ENCODE data around the gene ZMIZ1.

Gene ZMIZ1

DNA sequence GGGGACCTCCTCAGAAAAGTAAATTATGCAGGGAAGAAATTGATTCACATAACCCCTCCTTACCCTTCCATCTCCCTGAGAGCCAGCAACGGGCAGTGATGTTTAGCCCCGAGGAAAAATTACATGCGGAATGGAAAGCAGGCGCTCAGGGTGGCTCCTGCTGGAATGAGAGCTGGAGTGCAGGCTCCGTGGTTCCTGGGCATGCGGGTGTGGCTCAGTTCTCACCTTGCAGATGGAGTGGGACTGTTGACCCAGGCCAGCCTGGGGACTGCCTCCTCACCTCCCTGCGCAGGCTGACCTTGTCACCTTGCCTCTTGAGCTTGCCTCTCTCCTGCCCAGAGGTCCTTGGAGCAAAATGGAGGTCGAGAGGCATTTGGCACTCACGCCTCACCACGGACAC, 195.2 kb downstream of the ZMIZ1 start:
- no peak overlapping the region for H2BK5ac ChIP-seq (ENCODE audit: low read depth, low read length, poor library complexity, severe bottlenecking)
- peaks cover 37% of the 10 kb centered on the region for H3K79me1 ChIP-seq (replicated peaks; ENCODE audit: low read length, poor library complexity, severe bottlenecking)

DNA sequence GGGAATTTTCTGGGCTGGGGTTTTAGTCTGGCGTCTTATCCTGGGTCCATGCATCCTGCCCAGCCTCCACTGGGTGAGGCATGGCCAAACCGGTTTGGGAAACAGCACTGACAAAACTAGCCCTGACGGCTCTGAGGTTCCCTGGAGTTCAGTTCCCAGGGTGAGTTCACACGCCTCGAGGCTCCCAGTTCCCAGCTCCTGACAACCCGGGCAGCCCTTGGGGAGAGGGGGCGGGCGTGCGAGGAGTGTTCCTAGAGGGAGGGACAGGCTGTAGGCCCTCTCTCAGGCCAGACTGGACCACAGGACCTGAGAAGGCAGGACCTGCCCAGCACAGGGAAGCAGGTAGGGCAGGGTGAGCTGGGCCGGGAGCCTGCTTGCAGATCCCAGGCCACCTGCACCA, 196.2 kb downstream of the ZMIZ1 start:
- H2BK15ac ChIP-seq (ENCODE audit: low read depth, poor library complexity, severe bottlenecking): no peak overlapping the region
- no peak overlapping the region for H3K27ac ChIP-seq (ENCODE audit: low read length, poor library complexity, severe bottlenecking)
- no peaks in the 10 kb centered on the region for H3K9me3 ChIP-seq (ENCODE audit: control insufficient read depth, low read length)
- H3K18ac ChIP-seq (ENCODE audit: low read depth in 1 of 2, low read length in 2 of 2): peak overlapping the region; percentile 52 to 94
- H4K8ac ChIP-seq (ENCODE audit: low read length): peak overlapping the region; percentile 43
- peaks cover 62% of the 10 kb centered on the region for H3K4me1 ChIP-seq (ENCODE audit: control insufficient read depth, insufficient read depth, low read depth, low read length)
- peak overlapping the region; percentile 82 for H4K91ac ChIP-seq (ENCODE audit: low read length)
- peak overlapping the region; percentile 55 to 59 for H3K4ac ChIP-seq (ENCODE audit: low read depth in 1 of 2, low read length in 2 of 2)
- DNase-seq: peak; percentile 42
- H3K27me3 ChIP-seq (ENCODE audit: control insufficient read depth in 1 of 2, insufficient read depth in 1 of 2, low read length in 2 of 2): no peaks in the 10 kb centered on the region
- WGBS: 78% methylated on average over 10 of the region's 10 CpGs
- no peak overlapping the region for H2BK5ac ChIP-seq (ENCODE audit: low read depth, low read length, poor library complexity, severe bottlenecking)
- no peak overlapping the region for H2AK5ac ChIP-seq (ENCODE audit: low read length, severe bottlenecking)
- H3K4me2 ChIP-seq (ENCODE audit: low read length, poor library complexity, severe bottlenecking): no peak overlapping the region
- H3K4me3 ChIP-seq (ENCODE audit: insufficient read depth in 1 of 2, low read depth in 1 of 2, low read length in 2 of 2): no peak overlapping the region
- peak overlapping the region; percentile 84 to 93 for H2BK12ac ChIP-seq (ENCODE audit: low read length in 2 of 2)
- peaks cover 37% of the 10 kb centered on the region for H3K79me1 ChIP-seq (replicated peaks; ENCODE audit: low read length, poor library complexity, severe bottlenecking)
- peak overlapping the region in 1 of 2 experiments; percentile 89 for H3K14ac ChIP-seq (ENCODE audit: low read length in 2 of 2)
- peaks cover 38 to 70% of the 10 kb centered on the region in 2 experiments for H3K36me3 ChIP-seq (ENCODE audit: control insufficient read depth in 1 of 2, insufficient read depth in 2 of 2, low read depth in 1 of 2, low read length in 2 of 2)
- peak overlapping the region; percentile 46 to 67 for H3K23ac ChIP-seq (ENCODE audit: low read length in 2 of 2)
- H2AFZ ChIP-seq (ENCODE audit: low read depth, low read length): no peak overlapping the region
- H2BK120ac ChIP-seq (ENCODE audit: low read depth, low read length): no peak overlapping the region
- no peak overlapping the region for H3K9ac ChIP-seq (ENCODE audit: low read length)

More for the DNA sequence above, 195.2 kb downstream of the ZMIZ1 start:
- Histone ChIP-seq H2BK15ac (ENCODE audit: low read depth, poor library complexity, severe bottlenecking) (peak overlapping the region; percentile 0), H3K4me3 (ENCODE audit: insufficient read depth in 1 of 2, low read depth in 1 of 2, low read length in 2 of 2) (no peak overlapping the region), H3K4me2 (ENCODE audit: low read length, poor library complexity, severe bottlenecking) (no peak overlapping the region), H3K23ac (ENCODE audit: low read length in 2 of 2) (no peak overlapping the region), H3K36me3 (ENCODE audit: control insufficient read depth in 1 of 2, insufficient read depth in 2 of 2, low read depth in 1 of 2, low read length in 2 of 2) (peaks cover 33 to 67% of the 10 kb centered on the region in 2 experiments), H3K14ac (ENCODE audit: low read length in 2 of 2) (no peak overlapping the region), H2AK5ac (ENCODE audit: low read length, severe bottlenecking) (no peak overlapping the region), H4K8ac (ENCODE audit: low read length) (no peak overlapping the region), H3K18ac (ENCODE audit: low read depth in 1 of 2, low read length in 2 of 2) (no peak overlapping the region), H3K9ac (ENCODE audit: low read length) (no peak overlapping the region), H4K91ac (ENCODE audit: low read length) (no peak overlapping the region), H2BK120ac (ENCODE audit: low read depth, low read length) (no peak overlapping the region), H2AFZ (ENCODE audit: low read depth, low read length) (no peak overlapping the region), H3K27ac (ENCODE audit: low read length, poor library complexity, severe bottlenecking) (no peak overlapping the region), H2BK12ac (ENCODE audit: low read length in 2 of 2) (peak overlapping the region; percentile 0 to 74), H3K27me3 (ENCODE audit: control insufficient read depth in 1 of 2, insufficient read depth in 1 of 2, low read length in 2 of 2) (no peaks in the 10 kb centered on the region), H3K9me3 (ENCODE audit: control insufficient read depth, low read length) (no peaks in the 10 kb centered on the region), H3K4ac (ENCODE audit: low read depth in 1 of 2, low read length in 2 of 2) (no peak overlapping the region), H3K4me1 (ENCODE audit: control insufficient read depth, insufficient read depth, low read depth, low read length) (peaks cover 56% of the 10 kb centered on the region)
- 94% methylated on average over 10 of the region's 10 CpGs for WGBS
- no peak for DNase-seq

DNA sequence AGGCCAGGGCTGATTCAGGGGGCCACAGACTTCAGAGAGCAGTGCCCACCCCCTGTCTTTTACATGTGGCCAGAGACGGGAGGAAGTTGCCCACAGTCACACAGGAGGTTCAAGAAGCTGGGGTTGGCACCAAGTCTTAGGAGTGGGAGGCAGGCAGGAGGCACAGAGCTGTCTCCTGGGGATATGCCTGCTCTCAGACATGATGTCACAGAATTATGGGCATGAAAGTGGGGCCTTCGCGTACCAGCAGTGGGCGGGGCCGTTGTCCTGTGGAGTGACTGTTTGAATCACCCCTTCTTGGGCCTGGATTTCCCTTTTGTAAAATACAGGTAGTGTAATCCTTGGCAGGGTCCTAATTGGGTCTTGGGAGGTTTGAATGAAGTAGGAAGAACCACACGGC, 197.3 kb downstream of the ZMIZ1 start:
- H3K4me3 ChIP-seq (ENCODE audit: insufficient read depth in 1 of 2, low read depth in 1 of 2, low read length in 2 of 2): no peak overlapping the region
- peaks cover 39% of the 10 kb centered on the region for H3K79me1 ChIP-seq (replicated peaks; ENCODE audit: low read length, poor library complexity, severe bottlenecking)
- WGBS: 82% methylated on average over 6 of the region's 6 CpGs
- peak overlapping the region in 1 of 2 experiments; percentile 73 for H3K23ac ChIP-seq (ENCODE audit: low read length in 2 of 2)
- H3K14ac ChIP-seq (ENCODE audit: low read length in 2 of 2): peak overlapping the region in 1 of 2 experiments; percentile 23
- H2BK120ac ChIP-seq (ENCODE audit: low read depth, low read length): peak overlapping the region; percentile 66
- H3K18ac ChIP-seq (ENCODE audit: low read depth in 1 of 2, low read length in 2 of 2): peak overlapping the region; percentile 95
- peaks cover 59% of the 10 kb centered on the region for H3K4me1 ChIP-seq (ENCODE audit: control insufficient read depth, insufficient read depth, low read depth, low read length)
- peak overlapping the region; percentile 62 to 96 for H3K4ac ChIP-seq (ENCODE audit: low read depth in 1 of 2, low read length in 2 of 2)
- peak overlapping the region; percentile 91 for H3K27ac ChIP-seq (ENCODE audit: low read length, poor library complexity, severe bottlenecking)
- peak overlapping the region; percentile 70 for H2AK5ac ChIP-seq (ENCODE audit: low read length, severe bottlenecking)
- DNase-seq: no peak
- peak overlapping the region; percentile 46 for H3K9ac ChIP-seq (ENCODE audit: low read length)
- peaks cover 46 to 76% of the 10 kb centered on the region in 2 experiments for H3K36me3 ChIP-seq (ENCODE audit: control insufficient read depth in 1 of 2, insufficient read depth in 2 of 2, low read depth in 1 of 2, low read length in 2 of 2)
- H3K9me3 ChIP-seq (ENCODE audit: control insufficient read depth, low read length): no peaks in the 10 kb centered on the region
- peak overlapping the region; percentile 70 for H2BK15ac ChIP-seq (ENCODE audit: low read depth, poor library complexity, severe bottlenecking)
- no peaks in the 10 kb centered on the region for H3K27me3 ChIP-seq (ENCODE audit: control insufficient read depth in 1 of 2, insufficient read depth in 1 of 2, low read length in 2 of 2)
- H2BK12ac ChIP-seq (ENCODE audit: low read length in 2 of 2): peak overlapping the region; percentile 90 to 95
- H3K4me2 ChIP-seq (ENCODE audit: low read length, poor library complexity, severe bottlenecking): no peak overlapping the region
- H4K91ac ChIP-seq (ENCODE audit: low read length): peak overlapping the region; percentile 97
- H2AFZ ChIP-seq (ENCODE audit: low read depth, low read length): no peak overlapping the region
- peak overlapping the region; percentile 93 for H4K8ac ChIP-seq (ENCODE audit: low read length)
- H2BK5ac ChIP-seq (ENCODE audit: low read depth, low read length, poor library complexity, severe bottlenecking): peak overlapping the region; percentile 75

DNA sequence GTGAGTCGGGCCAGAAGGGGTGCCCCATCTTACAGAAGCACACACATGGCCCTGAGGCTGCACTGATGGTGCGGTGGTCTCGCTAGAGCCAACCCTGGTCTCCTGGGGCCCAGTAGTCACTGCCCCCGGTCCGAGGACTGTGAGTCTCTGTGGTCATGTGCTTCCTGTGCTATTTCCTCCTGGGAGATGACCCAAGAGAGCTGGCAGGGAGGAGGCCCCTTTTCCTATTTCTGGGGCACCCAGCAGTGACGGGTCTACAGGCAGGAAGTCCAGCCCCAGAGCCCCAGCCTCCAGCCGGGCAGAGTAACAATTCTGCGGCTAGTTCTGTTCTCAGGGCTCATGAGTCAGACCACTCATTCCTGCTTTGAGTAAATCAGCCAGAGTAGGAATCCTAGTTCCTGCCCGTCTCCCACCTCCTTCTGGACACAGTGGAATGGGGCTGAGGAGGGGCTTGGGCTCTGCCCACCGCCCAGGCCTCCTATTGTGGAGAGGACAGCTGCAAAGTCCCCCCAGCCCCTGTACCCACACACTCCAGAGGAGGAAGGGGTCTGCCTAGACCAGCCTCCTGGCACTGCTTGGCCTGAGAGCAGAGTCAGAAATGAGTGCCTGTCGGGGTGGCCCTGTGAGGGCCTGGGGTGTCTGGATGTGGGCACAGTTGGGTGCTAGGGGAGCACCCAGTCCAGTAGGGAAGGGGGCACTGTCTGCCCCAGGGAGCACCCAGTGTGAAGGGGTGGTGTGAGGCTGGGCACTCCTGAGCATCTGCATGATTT, 198.0 kb downstream of the ZMIZ1 start:
- peak overlapping the region; percentile 90 to 99 for H2BK12ac ChIP-seq (ENCODE audit: low read length in 2 of 2)
- H2BK120ac ChIP-seq (ENCODE audit: low read depth, low read length): peak overlapping the region; percentile 97
- peaks cover 55% of the 10 kb centered on the region for H3K4me1 ChIP-seq (ENCODE audit: control insufficient read depth, insufficient read depth, low read depth, low read length)
- H3K27me3 ChIP-seq (ENCODE audit: control insufficient read depth in 1 of 2, insufficient read depth in 1 of 2, low read length in 2 of 2): no peaks in the 10 kb centered on the region
- H2BK15ac ChIP-seq (ENCODE audit: low read depth, poor library complexity, severe bottlenecking): peak overlapping the region; percentile 87
- H3K9me3 ChIP-seq (ENCODE audit: control insufficient read depth, low read length): no peaks in the 10 kb centered on the region
- H3K9ac ChIP-seq (ENCODE audit: low read length): peak overlapping the region; percentile 66
- WGBS: 23% methylated on average over 9 of the region's 11 CpGs
- H4K91ac ChIP-seq (ENCODE audit: low read length): peak overlapping the region; percentile 97
- no peak overlapping the region for H2AFZ ChIP-seq (ENCODE audit: low read depth, low read length)
- peaks cover 47 to 78% of the 10 kb centered on the region in 2 experiments for H3K36me3 ChIP-seq (ENCODE audit: control insufficient read depth in 1 of 2, insufficient read depth in 2 of 2, low read depth in 1 of 2, low read length in 2 of 2)
- peak overlapping the region; percentile 3 for H3K4me2 ChIP-seq (ENCODE audit: low read length, poor library complexity, severe bottlenecking)
- H4K8ac ChIP-seq (ENCODE audit: low read length): peak overlapping the region; percentile 96
- H3K23ac ChIP-seq (ENCODE audit: low read length in 2 of 2): peak overlapping the region in 1 of 2 experiments; percentile 73
- peak overlapping the region in 1 of 2 experiments; percentile 97 for H3K14ac ChIP-seq (ENCODE audit: low read length in 2 of 2)
- H3K79me1 ChIP-seq (replicated peaks; ENCODE audit: low read length, poor library complexity, severe bottlenecking): peaks cover 45% of the 10 kb centered on the region
- peak overlapping the region; percentile 88 for H2AK5ac ChIP-seq (ENCODE audit: low read length, severe bottlenecking)
- H3K27ac ChIP-seq (ENCODE audit: low read length, poor library complexity, severe bottlenecking): peak overlapping the region; percentile 91
- H3K4me3 ChIP-seq (ENCODE audit: insufficient read depth in 1 of 2, low read depth in 1 of 2, low read length in 2 of 2): peak overlapping the region in 1 of 2 experiments; percentile 13
- peak; percentile 98 for DNase-seq
- H3K18ac ChIP-seq (ENCODE audit: low read depth in 1 of 2, low read length in 2 of 2): peak overlapping the region; percentile 99
- H3K4ac ChIP-seq (ENCODE audit: low read depth in 1 of 2, low read length in 2 of 2): peak overlapping the region; percentile 96 to 98
- peak overlapping the region; percentile 75 for H2BK5ac ChIP-seq (ENCODE audit: low read depth, low read length, poor library complexity, severe bottlenecking)

All from mesenchymal stem cell (in vitro differentiated cells and primary cell).